CD4-positive, alpha-beta T cell treated with Interferon gamma for 1 hour (primary cell): ENCODE measurements around the gene GRID2IP.

Experiments
- DNase-seq: peaks from one replicate; pipeline ENCODE4 v3.0.0-alpha.2; 2020

The GRID2IP gene

DNA sequence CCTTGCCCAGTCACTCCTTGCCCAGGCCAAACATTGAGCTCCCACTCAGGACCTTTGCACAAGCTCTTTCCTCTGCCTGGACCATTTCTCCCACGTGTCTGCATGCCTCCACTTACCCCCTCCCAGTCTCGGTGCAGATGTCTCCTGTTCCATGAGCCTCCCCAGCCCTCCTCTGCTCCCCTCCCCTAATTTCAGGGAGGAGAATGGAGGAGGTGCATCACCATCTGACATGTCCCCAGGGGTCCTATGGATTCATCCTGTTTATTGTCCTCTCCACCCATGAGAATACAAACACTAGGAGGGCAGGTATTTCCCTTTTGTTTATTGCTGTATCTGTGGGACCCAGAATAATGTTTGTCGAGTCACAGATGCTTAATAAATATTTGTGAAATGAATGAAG, 8.6 kb upstream of the GRID2IP start:
- no peak for DNase-seq

DNA sequence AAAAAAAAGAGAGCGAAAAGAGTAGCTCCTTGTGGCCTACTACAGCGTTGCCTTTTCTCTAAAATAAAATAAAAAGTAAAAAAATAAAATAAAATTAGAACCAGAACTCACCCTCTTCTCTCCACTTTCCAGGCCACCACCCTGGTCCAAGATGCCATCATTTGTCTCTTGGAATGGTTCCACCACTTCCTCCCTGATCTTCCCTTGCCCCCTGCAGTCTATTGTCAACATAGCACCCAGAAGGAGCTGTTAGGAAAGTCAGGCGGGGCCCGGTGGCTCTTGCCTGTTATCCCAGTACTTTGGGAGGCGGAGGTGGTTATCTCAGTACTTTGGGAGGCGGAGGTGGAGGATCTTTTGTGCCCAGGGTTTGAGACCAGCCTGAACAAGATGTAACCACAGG, 7.6 kb upstream of the GRID2IP start:
- peak; percentile 10 for DNase-seq

DNA sequence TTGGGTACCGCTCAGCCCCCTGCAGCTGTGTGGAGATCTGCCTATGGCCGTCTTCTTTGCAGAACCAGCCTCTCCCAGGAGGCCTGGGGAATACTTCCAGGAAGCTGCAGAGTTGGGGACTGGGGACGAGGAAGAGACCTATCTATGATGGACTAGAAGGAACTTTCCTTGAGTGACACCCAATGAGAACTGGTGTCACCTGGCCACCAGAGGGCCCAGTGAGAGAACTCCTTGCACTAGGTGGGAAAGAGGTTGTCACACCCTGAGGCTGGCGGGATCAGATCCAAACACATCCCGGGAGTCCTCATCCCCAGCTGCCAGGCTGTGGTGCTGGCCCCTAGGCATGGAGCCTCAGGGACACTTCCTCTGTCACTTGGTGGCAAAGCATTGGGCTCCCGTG, 4.9 kb upstream of the GRID2IP start:
- no peak for DNase-seq

GRCh38 chr7:6554848-6555247, 3.6 kb upstream of the GRID2IP start:
- DNase-seq, result no peak

GRCh38 chr7:6553448-6554044, 2.3 kb upstream of the GRID2IP start:
- DNase-seq, result no peak

DNA sequence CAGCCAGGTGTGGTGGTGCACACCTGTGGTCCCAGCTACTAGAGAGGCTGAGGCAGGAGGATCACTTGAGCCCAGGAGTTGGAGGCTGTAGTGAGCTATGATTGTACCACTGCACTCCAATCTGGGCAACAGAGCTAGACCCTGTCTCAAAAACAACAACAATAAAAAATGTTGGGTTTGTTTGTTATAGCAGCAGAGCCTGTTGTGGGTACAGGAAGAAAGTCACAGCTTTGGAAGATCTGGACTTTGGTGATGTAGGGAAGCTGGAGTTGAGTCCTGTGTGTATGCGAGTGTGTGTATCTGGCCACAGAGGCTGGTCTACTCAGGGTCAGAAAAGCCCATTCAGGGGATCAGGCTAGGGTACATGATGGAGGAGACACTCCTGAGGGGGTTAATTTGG, 3.9 kb downstream of the GRID2IP start:
- no peak for DNase-seq

DNA sequence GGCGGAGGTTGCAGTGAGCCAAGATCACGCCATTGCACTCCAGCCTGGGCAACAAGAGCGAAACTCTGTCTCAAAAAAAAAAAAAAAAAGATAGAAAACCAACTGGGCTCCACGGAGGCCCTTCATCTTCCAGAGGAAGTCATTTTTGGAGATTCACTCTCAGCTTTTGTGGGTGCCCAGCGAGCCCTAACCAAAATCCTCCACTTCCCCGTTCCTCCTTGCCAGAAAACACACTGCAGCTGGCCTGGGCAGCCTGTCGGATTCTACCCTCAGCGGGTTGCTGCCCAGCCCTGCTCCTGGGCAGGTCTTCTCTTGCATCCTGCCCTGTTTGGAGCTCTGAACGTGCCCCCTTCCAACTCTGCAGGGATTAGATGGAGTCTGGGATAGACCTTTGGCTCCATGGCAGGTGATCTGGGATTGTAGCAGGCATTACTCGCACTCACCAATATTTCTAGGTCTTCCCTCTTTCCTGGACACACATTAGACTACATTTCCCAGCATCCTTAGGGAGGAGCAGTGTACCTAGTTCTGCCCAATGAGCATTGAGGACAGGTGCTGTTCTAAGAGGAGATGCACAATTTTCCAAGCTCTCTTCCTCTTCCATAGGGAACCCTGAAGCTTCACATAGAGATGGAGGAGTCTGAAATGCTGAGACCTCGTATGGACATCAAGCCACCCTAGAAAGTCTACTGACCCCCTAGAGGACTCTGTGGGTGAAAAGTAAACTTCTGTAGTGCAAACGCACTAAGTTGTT, 4.6 kb downstream of the GRID2IP start:
- no peak for DNase-seq

GRCh38 chr7:6545398-6546126, 5.7 kb downstream of the GRID2IP start:
- no peak for DNase-seq

DNA sequence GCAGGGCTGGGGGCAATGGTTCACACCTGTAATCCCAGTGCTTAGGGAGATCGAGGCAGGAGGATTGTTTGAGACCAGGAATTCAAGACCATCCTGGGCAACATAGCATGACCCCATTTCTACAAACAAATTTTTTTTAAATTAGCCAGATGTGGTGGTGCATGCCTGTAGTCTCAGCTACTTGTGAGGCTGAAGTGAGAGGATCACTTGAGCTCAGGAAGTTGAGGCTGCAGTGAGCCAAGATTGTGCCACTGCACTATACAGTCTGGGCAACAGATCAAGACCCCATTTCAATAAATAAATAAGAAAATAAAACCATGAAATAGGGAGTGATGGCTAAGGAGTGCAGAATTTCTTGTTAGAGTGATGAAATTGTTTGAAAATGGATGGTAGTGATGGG, 8.9 kb downstream of the GRID2IP start:
- no peak for DNase-seq

GRCh38 chr7:6536262-6537260, 14.7 kb downstream of the GRID2IP start:
- no peak for DNase-seq

- DNase-seq, result no peak
Observed at GRCh38 chr7:6533893-6534495, 17.3 kb downstream of the GRID2IP start.

GRCh38 chr7:6532516-6532915, 18.7 kb downstream of the GRID2IP start:
- no peak for DNase-seq

GRCh38 chr7:6531492-6532279, 19.6 kb downstream of the GRID2IP start:
- DNase-seq, result no peak

DNA sequence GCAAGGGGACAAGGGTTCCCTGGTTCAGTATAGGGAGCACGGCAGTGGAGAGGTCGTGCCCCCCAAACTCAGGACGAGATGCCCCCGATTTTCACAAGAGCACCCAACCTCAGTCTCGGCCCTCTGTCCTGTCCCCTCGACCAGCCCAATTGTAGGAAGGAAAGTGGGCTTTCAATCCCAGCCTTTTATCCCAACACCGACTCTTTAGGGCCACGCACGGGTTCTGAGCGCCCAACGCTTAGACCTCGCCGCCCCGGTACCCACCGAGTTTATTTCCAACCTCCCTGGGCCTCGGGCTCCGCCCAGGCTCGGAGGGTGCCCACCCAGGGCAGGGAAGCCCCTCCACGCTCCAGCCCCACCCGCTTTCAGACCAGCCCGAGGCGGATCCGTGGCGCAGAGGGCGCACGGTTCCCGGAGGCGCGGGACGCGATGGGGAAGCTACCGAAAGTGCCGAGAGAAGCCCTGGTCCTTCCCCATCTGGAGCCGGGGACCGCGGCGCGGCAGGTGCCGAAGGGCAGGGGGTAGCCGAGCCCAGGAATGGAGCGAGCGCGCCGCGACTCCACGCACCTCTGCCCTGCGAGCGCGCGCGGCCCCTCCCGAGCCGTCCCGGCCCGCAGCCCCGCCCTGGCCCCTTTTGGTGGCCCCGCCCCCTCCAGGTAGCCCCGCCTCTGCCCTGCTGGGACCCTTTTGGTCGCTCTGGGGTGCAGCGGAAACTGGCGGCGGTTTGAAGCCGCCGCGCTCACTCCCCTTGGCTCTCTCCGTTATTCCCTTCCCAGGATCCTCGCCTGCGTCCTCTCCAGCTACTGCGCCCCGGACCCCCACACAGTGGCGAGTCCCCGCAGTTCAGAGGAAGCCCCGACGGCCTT, 20.4 kb downstream of the GRID2IP start:
- peak; percentile 71 for DNase-seq

DNA sequence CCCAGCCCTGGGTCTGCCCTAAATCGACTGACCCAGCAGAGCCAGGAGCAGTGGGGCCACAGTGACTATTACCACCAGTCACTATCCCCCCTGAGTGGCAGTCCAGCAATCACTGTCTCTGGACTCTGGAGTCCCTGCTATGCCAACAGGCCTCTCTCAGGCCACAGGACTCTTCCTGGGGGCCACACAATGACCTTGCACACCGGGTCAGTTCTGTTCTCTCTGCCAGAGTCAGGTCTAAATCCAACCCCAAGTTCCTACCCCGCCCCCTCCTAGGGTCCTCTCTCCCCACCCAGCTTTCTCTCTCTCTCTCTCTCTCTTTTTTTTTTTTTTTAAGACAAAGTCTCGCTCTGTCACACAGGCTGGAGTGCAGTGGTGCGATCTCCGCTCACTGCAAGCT, 21.6 kb downstream of the GRID2IP start:
- DNase-seq, result no peak

- DNase-seq, result no peak
Observed at GRCh38 chr7:6528401-6529130, 22.7 kb downstream of the GRID2IP start.

DNA sequence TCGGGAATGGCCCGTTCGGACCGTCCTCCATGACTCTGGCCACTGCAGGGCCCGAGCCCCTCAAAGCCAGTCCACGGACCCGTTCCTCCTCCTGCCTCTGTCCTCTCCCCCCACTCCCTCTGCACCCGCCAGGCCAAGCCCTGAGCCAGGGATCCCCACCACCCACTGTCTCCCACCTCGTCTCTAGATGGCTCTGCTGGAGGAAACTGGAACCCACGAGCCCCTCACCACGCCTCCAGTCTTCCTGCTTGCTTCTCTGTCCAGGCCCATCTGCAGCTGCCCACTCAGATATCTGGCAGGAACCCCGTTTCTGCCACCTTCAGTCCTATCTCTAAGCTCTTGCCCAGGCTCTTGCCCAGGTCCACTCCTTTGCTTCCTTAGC, 24.3 kb downstream of the GRID2IP start:
- DNase-seq, result no peak

- no peak for DNase-seq
Observed at GRCh38 chr7:6520163-6520981, 30.9 kb downstream of the GRID2IP start.

GRCh38 chr7:6516387-6516983, 34.8 kb downstream of the GRID2IP start:
- peak; percentile 60 for DNase-seq
